Measurements from ENCODE around the gene PLEKHG2. TPM values are rescaled to one million over a fixed set of nuclear protein-coding genes. Genes with fewer than 3 reads are reported as not detected.

The PLEKHG2 gene
- total RNA-seq, 2 experiments from 2014 or later = 30.4 to 65.9 TPM

- intact Hi-C loops (cut with micrococcal nuclease; ENCODE audit: unreplicated experiment) = loop anchor here (10.0 kb wide), 2 partner anchors 548 to 552 kb away; no protein-coding TSS in a partner anchor
- peaks cover 9% of the 10 kb centered on the region for H3K79me2 ChIP-seq (ENCODE audit: insufficient read depth, low read depth, low read length)
- H3K27ac ChIP-seq (ENCODE audit: low read depth, low read length, poor library complexity, severe bottlenecking) = peak overlapping the region; percentile 91
- peaks cover 82% of the 10 kb centered on the region for H3K4me1 ChIP-seq (ENCODE audit: insufficient read depth, low read length, poor library complexity, severe bottlenecking)
- no TSS peak for BruUV-seq (replicated peaks)
- peaks cover 4% of the 10 kb centered on the region; the same call in 1 of the 2 replicates for H4K20me1 ChIP-seq (ENCODE audit: insufficient read depth, low read length)
- TF ChIP-seq CTCF (conservative IDR thresholded peaks at IDR 0.05; ENCODE audit: low read length) (no peak), EZH2phosphoT487 (IDR thresholded peaks at IDR 0.05; ENCODE audit: borderline replicate concordance, low read depth, low read length) (no peak)
- peak overlapping the region; percentile 11; the same call in 1 of the 2 replicates for H2AFZ ChIP-seq (ENCODE audit: low read length)
- no peaks in the 10 kb centered on the region for H3K9me3 ChIP-seq (ENCODE audit: low read length)
- ChIA-PET POLR2A (interaction anchor here (0.6 to 2.1 kb wide), 2 partner anchors 9 to 33 kb away, joined by 3 to 6 read pairs; partner anchors contain the start of gene RPS16), CTCF (ENCODE audit: unreplicated experiment) (no interaction called here)
- DNase-seq (ENCODE audit: low spot score) = peak; percentile 91
- H3K4me2 ChIP-seq (ENCODE audit: low read length) = peak overlapping the region; percentile 96
- peak overlapping the region; percentile 62 for H3K4me3 ChIP-seq (ENCODE audit: low read depth, low read length, poor library complexity, severe bottlenecking)
- no peaks in the 10 kb centered on the region for H3K9me2 ChIP-seq (ENCODE audit: insufficient read depth, low read length)
- peaks cover 13% of the 10 kb centered on the region for H3K36me3 ChIP-seq (ENCODE audit: insufficient read depth, low read length)
These were observed 9.8 kb upstream of the PLEKHG2 start for GRCh38 chr19:39402346-39403300.

DNA sequence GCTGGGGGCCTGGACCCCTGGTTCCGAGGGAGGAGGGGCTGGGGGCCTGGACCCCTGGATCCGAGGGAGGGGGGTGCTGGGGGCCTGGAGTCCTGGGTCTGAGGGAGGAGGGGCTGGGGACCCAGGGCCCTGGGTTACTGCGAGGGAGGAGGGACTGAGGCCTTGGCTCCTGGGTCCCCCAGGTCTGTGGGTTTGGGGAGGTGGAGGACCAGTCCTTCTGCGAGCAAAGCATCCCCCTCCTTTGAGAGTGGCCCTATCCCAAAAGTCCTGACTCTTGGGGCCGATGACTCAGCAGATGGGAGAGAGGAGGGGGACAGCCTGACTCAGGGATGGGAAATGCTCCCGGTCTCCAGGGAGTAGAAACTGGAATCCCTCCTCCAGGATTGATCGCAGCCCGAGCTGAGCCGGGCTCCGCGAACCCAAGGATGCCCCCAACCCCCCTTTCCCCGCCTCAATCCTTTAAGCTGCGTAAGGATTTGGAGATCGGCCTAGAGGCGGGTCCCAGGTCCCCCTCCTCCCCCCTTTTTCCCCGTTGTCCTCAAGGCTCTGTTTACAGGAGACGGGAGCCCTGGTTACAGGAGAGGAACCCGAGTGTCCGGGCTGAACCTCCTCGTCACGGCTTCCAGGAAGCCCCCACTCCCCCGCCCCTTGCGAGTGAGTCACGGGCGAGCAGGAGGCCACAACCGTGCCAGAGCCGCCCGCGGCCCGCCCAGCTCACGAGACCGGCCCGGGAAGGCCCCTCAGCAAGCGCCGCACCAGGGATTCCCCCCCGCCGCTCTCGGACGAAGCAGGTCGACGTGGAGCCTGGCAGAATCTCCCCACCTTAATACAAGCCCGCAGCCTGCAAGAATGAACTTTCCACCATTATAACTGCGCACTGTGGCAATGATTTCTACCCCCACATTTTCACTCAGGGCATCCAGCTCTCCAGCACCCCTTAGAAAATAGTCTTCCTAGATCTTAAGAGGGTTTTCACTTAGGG, 8.8 kb upstream of the PLEKHG2 start:
- intact Hi-C loops (cut with micrococcal nuclease; ENCODE audit: unreplicated experiment) = loop anchor here (10.0 kb wide), 2 partner anchors 549 to 551 kb away; no protein-coding TSS in a partner anchor

More for the DNA sequence above, 8.8 kb upstream of the PLEKHG2 start:
- Histone ChIP-seq H3K4me1 (ENCODE audit: insufficient read depth, low read length, poor library complexity, severe bottlenecking) (peaks cover 72% of the 10 kb centered on the region), H2AFZ (ENCODE audit: low read length) (peak overlapping the region; percentile 31; the same call in 1 of the 2 replicates), H4K20me1 (ENCODE audit: insufficient read depth, low read length) (peaks cover 4% of the 10 kb centered on the region), H3K9me3 (ENCODE audit: low read length) (no peaks in the 10 kb centered on the region), H3K9me2 (ENCODE audit: insufficient read depth, low read length) (no peaks in the 10 kb centered on the region), H3K27ac (ENCODE audit: low read depth, low read length, poor library complexity, severe bottlenecking) (peak overlapping the region; percentile 91), H3K4me3 (ENCODE audit: low read depth, low read length, poor library complexity, severe bottlenecking) (peak overlapping the region; percentile 62), H3K4me2 (ENCODE audit: low read length) (peak overlapping the region; percentile 96), H3K79me2 (ENCODE audit: insufficient read depth, low read depth, low read length) (peaks cover 19% of the 10 kb centered on the region), H3K36me3 (ENCODE audit: insufficient read depth, low read length) (peaks cover 20% of the 10 kb centered on the region)
- TF ChIP-seq CTCF (conservative IDR thresholded peaks at IDR 0.05; ENCODE audit: low read length) = no peak
- TF ChIP-seq EZH2phosphoT487 (IDR thresholded peaks at IDR 0.05; ENCODE audit: borderline replicate concordance, low read depth, low read length) = no peak
- POLR2A ChIA-PET = no interaction called here
- CTCF ChIA-PET (ENCODE audit: unreplicated experiment) = no interaction called here
- DNase-seq (ENCODE audit: low spot score) = peak; percentile 63
- BruUV-seq (replicated peaks) = no TSS peak

Data from OCI-LY7 (cell line).